ENCODE measurements around the gene TIMP2. TPM values are rescaled to one million over a fixed set of nuclear protein-coding genes. Genes with fewer than 3 reads are reported as not detected.
"Not testable (repeated sequence)": the region's sequence is repeated elsewhere in the genome, so short reads cannot be mapped to it uniquely, and the experiment has no call there.

TIMP2 gene
- total RNA-seq, 1 experiment from 2014 or later, result 64.8 TPM

DNA sequence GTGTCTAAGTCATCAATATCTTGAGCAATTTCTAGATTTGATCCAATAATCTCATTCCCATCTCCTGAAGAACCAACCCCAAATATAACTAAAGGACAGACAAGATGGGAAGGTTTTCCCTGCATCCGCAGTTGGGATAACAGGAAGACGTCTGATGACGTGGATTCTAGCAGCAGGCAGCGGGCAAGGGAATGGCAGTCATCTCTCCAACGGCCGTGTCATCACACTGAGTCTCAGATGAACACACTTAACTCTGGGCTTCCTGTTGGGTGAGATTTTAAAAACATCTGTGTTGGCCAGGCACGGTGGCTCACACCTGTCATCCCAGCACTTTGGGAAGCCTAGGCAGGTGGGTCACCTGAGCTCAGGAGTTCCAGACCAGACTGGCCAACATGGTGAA, 20.9 kb upstream of the TIMP2 start:
- ATAC-seq (no peak), DNase-seq (ENCODE audit: low read depth, low spot score) (no peak)
- intact Hi-C loops (cut with micrococcal nuclease), result no loop called here
- Histone ChIP-seq H3K36me3 (ENCODE audit: control insufficient read depth in 1 of 2, insufficient read depth in 2 of 2, low read length in 2 of 2) (no peaks in the 10 kb centered on the region), H3K4me1 (ENCODE audit: control insufficient read depth in 1 of 2, insufficient read depth in 2 of 2, low read length in 2 of 2) (peaks cover 15 to 27% of the 10 kb centered on the region in 2 experiments), H2AFZ (ENCODE audit: low read depth, low read length, poor library complexity, severe bottlenecking) (no peak overlapping the region), H3K27me3 (ENCODE audit: insufficient read depth, low read length) (no peaks in the 10 kb centered on the region), H3K27ac (ENCODE audit: low read depth, low read length) (no peak overlapping the region), H3K79me2 (ENCODE audit: insufficient read depth, low read length) (no peaks in the 10 kb centered on the region), H3K4me3 (replicated peaks in 1 of 2; ENCODE audit: low read depth in 1 of 2, low read length in 2 of 2) (no peak overlapping the region), H3K9ac (ENCODE audit: low read length) (no peak overlapping the region), H3K4me2 (ENCODE audit: low read length) (no peak overlapping the region), H4K20me1 (ENCODE audit: insufficient read depth) (no peaks in the 10 kb centered on the region), H3K9me2 (ENCODE audit: insufficient read depth) (0 out of 2 replicates have a peak, but pooled peaks cover 4% of the 10 kb centered on the region), H3K9me3 (ENCODE audit: control insufficient read depth in 1 of 2, insufficient read depth in 1 of 2, low read depth in 1 of 2, low read length in 2 of 2) (no peaks in the 10 kb centered on the region)
- POLR2A ChIA-PET, result no interaction called here
- no TSS peak for BruUV-seq (replicated peaks)
- TF ChIP-seq, protein P1, sequence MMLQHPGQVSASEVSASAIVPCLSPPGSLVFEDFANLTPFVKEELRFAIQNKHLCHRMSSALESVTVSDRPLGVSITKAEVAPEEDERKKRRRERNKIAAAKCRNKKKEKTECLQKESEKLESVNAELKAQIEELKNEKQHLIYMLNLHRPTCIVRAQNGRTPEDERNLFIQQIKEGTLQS (IDR thresholded peaks at IDR 0.05), result no peak
- TF ChIP-seq POLR2AphosphoS5 (IDR thresholded peaks at IDR 0.05; ENCODE audit: low read depth, low read length), result no peak
- TF ChIP-seq ELF1 (IDR thresholded peaks at IDR 0.05; ENCODE audit: borderline replicate concordance, low read depth), result no peak
- no peak for TF ChIP-seq RAD21 (IDR thresholded peaks at IDR 0.05; ENCODE audit: low read depth)
- TF ChIP-seq, protein P2, sequence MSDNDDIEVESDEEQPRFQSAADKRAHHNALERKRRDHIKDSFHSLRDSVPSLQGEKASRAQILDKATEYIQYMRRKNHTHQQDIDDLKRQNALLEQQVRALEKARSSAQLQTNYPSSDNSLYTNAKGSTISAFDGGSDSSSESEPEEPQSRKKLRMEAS (IDR thresholded peaks at IDR 0.05), result no peak
- TF ChIP-seq, protein P3, sequence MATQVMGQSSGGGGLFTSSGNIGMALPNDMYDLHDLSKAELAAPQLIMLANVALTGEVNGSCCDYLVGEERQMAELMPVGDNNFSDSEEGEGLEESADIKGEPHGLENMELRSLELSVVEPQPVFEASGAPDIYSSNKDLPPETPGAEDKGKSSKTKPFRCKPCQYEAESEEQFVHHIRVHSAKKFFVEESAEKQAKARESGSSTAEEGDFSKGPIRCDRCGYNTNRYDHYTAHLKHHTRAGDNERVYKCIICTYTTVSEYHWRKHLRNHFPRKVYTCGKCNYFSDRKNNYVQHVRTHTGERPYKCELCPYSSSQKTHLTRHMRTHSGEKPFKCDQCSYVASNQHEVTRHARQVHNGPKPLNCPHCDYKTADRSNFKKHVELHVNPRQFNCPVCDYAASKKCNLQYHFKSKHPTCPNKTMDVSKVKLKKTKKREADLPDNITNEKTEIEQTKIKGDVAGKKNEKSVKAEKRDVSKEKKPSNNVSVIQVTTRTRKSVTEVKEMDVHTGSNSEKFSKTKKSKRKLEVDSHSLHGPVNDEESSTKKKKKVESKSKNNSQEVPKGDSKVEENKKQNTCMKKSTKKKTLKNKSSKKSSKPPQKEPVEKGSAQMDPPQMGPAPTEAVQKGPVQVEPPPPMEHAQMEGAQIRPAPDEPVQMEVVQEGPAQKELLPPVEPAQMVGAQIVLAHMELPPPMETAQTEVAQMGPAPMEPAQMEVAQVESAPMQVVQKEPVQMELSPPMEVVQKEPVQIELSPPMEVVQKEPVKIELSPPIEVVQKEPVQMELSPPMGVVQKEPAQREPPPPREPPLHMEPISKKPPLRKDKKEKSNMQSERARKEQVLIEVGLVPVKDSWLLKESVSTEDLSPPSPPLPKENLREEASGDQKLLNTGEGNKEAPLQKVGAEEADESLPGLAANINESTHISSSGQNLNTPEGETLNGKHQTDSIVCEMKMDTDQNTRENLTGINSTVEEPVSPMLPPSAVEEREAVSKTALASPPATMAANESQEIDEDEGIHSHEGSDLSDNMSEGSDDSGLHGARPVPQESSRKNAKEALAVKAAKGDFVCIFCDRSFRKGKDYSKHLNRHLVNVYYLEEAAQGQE (IDR thresholded peaks at IDR 0.05; ENCODE audit: low read depth), result no peak
- TF ChIP-seq POLR2A (IDR thresholded peaks at IDR 0.05; ENCODE audit: borderline replicate concordance, extremely low read depth, insufficient read depth, insufficient read length), result no peak
- TF ChIP-seq CBX3 (IDR thresholded peaks at IDR 0.05; ENCODE audit: low read depth), result no peak
- TF ChIP-seq, protein P4, sequence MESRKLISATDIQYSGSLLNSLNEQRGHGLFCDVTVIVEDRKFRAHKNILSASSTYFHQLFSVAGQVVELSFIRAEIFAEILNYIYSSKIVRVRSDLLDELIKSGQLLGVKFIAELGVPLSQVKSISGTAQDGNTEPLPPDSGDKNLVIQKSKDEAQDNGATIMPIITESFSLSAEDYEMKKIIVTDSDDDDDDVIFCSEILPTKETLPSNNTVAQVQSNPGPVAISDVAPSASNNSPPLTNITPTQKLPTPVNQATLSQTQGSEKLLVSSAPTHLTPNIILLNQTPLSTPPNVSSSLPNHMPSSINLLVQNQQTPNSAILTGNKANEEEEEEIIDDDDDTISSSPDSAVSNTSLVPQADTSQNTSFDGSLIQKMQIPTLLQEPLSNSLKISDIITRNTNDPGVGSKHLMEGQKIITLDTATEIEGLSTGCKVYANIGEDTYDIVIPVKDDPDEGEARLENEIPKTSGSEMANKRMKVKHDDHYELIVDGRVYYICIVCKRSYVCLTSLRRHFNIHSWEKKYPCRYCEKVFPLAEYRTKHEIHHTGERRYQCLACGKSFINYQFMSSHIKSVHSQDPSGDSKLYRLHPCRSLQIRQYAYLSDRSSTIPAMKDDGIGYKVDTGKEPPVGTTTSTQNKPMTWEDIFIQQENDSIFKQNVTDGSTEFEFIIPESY (IDR thresholded peaks at IDR 0.05; ENCODE audit: extremely low read depth, insufficient replicate concordance, low read length), result no peak
- TF ChIP-seq, protein P5, sequence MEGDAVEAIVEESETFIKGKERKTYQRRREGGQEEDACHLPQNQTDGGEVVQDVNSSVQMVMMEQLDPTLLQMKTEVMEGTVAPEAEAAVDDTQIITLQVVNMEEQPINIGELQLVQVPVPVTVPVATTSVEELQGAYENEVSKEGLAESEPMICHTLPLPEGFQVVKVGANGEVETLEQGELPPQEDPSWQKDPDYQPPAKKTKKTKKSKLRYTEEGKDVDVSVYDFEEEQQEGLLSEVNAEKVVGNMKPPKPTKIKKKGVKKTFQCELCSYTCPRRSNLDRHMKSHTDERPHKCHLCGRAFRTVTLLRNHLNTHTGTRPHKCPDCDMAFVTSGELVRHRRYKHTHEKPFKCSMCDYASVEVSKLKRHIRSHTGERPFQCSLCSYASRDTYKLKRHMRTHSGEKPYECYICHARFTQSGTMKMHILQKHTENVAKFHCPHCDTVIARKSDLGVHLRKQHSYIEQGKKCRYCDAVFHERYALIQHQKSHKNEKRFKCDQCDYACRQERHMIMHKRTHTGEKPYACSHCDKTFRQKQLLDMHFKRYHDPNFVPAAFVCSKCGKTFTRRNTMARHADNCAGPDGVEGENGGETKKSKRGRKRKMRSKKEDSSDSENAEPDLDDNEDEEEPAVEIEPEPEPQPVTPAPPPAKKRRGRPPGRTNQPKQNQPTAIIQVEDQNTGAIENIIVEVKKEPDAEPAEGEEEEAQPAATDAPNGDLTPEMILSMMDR (IDR thresholded peaks at IDR 0.05 in 2 of 3, conservative IDR thresholded peaks at IDR 0.05 in 1 of 3; ENCODE audit: borderline replicate concordance in 1 of 3, insufficient read depth in 1 of 3, low read depth in 2 of 3, low read length in 2 of 3), result no peak
- no peak for TF ChIP-seq FOSL1 (IDR thresholded peaks at IDR 0.05; ENCODE audit: low read depth)
- TF ChIP-seq SRF (IDR thresholded peaks at IDR 0.05; ENCODE audit: low read depth), result no peak
- no peak for TF ChIP-seq SIN3A (IDR thresholded peaks at IDR 0.05; ENCODE audit: low read depth)
- CTCF ChIA-PET, result no interaction called here
- RAD21 ChIA-PET (ENCODE audit: low non-redundant PET in 1 of 2, low total read pairs in 2 of 2, uncharacterized antibody in 2 of 2, unreplicated experiment in 2 of 2), result no interaction called here

DNA sequence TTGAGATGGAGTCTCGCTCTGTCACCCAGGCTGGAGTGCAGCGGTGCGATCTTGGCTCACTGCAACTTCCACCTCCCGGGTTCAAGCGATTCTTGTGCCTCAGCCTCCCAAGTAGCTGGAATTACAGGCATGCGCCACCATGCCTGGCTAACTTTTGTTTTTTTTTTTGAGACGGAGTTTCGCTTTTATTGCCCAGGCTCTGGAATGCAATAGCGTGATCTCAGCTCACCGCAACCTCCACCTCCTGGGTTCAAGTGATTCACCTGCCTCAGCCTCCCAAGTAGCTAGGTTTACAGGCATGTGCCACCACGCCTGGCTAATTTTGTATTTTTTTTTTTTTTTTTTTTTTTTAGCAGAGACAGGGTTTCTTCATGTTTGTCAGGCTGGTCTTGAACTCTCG, 20.3 kb upstream of the TIMP2 start:
- H3K36me3 ChIP-seq (ENCODE audit: control insufficient read depth in 1 of 2, insufficient read depth in 2 of 2, low read length in 2 of 2); H3K27me3 ChIP-seq (ENCODE audit: insufficient read depth, low read length); H4K20me1 ChIP-seq (ENCODE audit: insufficient read depth); H3K9me3 ChIP-seq (ENCODE audit: control insufficient read depth in 1 of 2, insufficient read depth in 1 of 2, low read depth in 1 of 2, low read length in 2 of 2); intact Hi-C loops (cut with micrococcal nuclease); ATAC-seq; H3K9ac ChIP-seq (ENCODE audit: low read length); RAD21 ChIA-PET (ENCODE audit: low non-redundant PET in 1 of 2, low total read pairs in 2 of 2, uncharacterized antibody in 2 of 2, unreplicated experiment in 2 of 2); H3K4me2 ChIP-seq (ENCODE audit: low read length); H3K4me3 ChIP-seq (replicated peaks in 1 of 2; ENCODE audit: low read depth in 1 of 2, low read length in 2 of 2); H3K79me2 ChIP-seq (ENCODE audit: insufficient read depth, low read length); DNase-seq (ENCODE audit: low read depth, low spot score); H3K27ac ChIP-seq (ENCODE audit: low read depth, low read length); BruUV-seq (replicated peaks); H3K9me2 ChIP-seq (ENCODE audit: insufficient read depth); H2AFZ ChIP-seq (ENCODE audit: low read depth, low read length, poor library complexity, severe bottlenecking); CTCF ChIA-PET; POLR2A ChIA-PET: not testable (repeated sequence)
- H3K4me1 ChIP-seq (ENCODE audit: control insufficient read depth in 1 of 2, insufficient read depth in 2 of 2, low read length in 2 of 2), result peaks cover 15 to 27% of the 10 kb centered on the region in 2 experiments

Data from HCT116 (cell line).